Sigmoid colon (tissue), 7 donors: ENCODE data around the gene TMED4. TPM values are rescaled to one million over a fixed set of nuclear protein-coding genes. Genes with fewer than 3 reads are reported as not detected.
A peak's percentile ranks its signal among the peaks of the same experiment; 100 is the strongest.

Source experiments
- DNase-seq: peaks from one replicate; pipeline ENCODE4 v3.0.0-alpha.2; 2019
- H3K27ac ChIP-seq, 4 donors: fragments of 200-600 bp; sonication (generic); one replicate each; pipeline ENCODE4 v1.5.1; 2016 to 2019; ENCODE audit warnings: mild to moderate bottlenecking in 1 of 4
- H3K27me3 ChIP-seq, 3 donors: fragments of 200-600 bp; sonication (generic); one replicate each; pipeline ENCODE4 v1.5.1; 2019; ENCODE audit warnings: mild to moderate bottlenecking in 1 of 3
- H3K36me3 ChIP-seq, 4 donors: fragments of 200-600 bp; sonication (generic); one replicate each; pipeline ENCODE4 v1.5.1; 2016 to 2019
- H3K4me1 ChIP-seq, 4 donors: fragments of 200-600 bp; sonication (generic); one replicate each; pipeline ENCODE4 v1.5.1; 2017 to 2019
- H3K4me3 ChIP-seq, 4 donors: fragments of 200-600 bp; sonication (generic); one replicate each; pipeline ENCODE4 v1.5.1; 2017 to 2019; ENCODE audit warnings: mild to moderate bottlenecking in 2 of 4, moderate library complexity in 1 of 4
- H3K9me3 ChIP-seq, 4 donors: fragments of 200-600 bp in 3 of 4; sonication (generic) in 3 of 4; one replicate each; pipeline versions ENCODE4 v1.5.1 to v1.6.1; 2013 to 2019
- EP300 ChIP-seq, 4 donors: sonication (generic); formaldehyde crosslinking; IDR thresholded peaks; one replicate each; pipeline ENCODE4 v1.6.1; 2017; ENCODE audit warnings: antibody characterized with exemption in 4 of 4
- POLR2A ChIP-seq, 2 donors: fragments of 450-650 bp; IDR thresholded peaks; one replicate each; pipeline ENCODE4 v1.6.1; 2016; ENCODE audit warnings: antibody characterized with exemption in 2 of 2, mild to moderate bottlenecking in 2 of 2, moderate library complexity in 2 of 2
- POLR2AphosphoS5 ChIP-seq, 4 donors: sonication (generic); formaldehyde crosslinking; IDR thresholded peaks; one replicate each; pipeline ENCODE4 v1.6.1; 2017; ENCODE audit warnings: antibody characterized with exemption in 4 of 4
- WGBS, 2 donors: extraction: QIAGEN DNeasy Blood & Tissue Kit; methylation state at CpG; one replicate each; pipeline ENCODE4 v1.1.7; 2013; 5-methylcytosine and 5-hydroxymethylcytosine counted together
- intact Hi-C: fragments of 100-400 bp; cut with DNase I; formaldehyde crosslinking; loops from one replicate; pipeline ENCODE4 v1.15.1; 2023
- polyA plus RNA-seq, 3 donors: library from polyadenylated mRNA; stranded (reverse); fragments of 200-250 nt; gene quantifications; one replicate each; pipeline ENCODE4 v1.2.3, GENCODE V29; 2013
- total RNA-seq, 4 donors: library from RNA; depleted of rRNA; stranded (reverse); fragments of >200 nt; gene quantifications; one replicate each; pipeline ENCODE4 v1.1.0, GENCODE V29; 2016
- TF ChIP-seq, protein P1 (sequence below), 4 experiments: fragments of 450-650 bp in 3 of 4; fragments of 200-600 bp in 1 of 4; IDR thresholded peaks; one replicate each; pipeline ENCODE4 v1.5.1; 2016 to 2019; ENCODE audit warnings: antibody characterized with exemption in 4 of 4, mild to moderate bottlenecking in 3 of 4, moderate library complexity in 2 of 4
- donor health status: healthy with polysubstance abuse.
- donor health status: Bipolar disorder and iron deficiency.
- donor health status: healthy.

The TMED4 gene
- total and polyA plus RNA-seq, 7 donors: 18.6 to 209 (median 114) TPM

DNA sequence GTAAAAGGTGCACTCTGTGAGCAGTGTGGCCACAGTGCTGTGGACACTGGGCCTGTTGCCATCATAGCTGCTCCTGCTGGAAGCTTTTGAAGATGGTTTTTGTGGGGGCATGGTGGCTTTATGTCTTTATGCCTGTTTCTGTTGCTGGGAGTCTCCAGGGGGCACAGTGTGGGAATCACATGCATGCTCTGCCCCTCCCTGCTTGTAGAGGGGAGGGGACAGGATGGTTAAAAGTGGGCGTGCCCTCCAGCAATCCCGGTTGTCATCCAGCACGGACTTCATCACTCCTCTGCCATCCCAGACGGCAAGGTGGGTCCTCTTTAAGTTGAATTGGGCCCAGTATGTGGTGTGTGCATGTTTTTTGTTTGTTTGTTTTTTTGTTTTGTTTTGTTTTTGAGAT lies 44.6 kb upstream of the TMED4 start:
- no peak for DNase-seq
- H3K27me3 ChIP-seq: no peaks in the 10 kb centered on the region
- no peak overlapping the region for H3K4me3 ChIP-seq
- peaks cover 0 to 46% (median 17%) of the 10 kb centered on the region in 4 donors for H3K36me3 ChIP-seq
- intact Hi-C loops: no loop called here
- no peak for TF ChIP-seq POLR2A (IDR thresholded peaks at IDR 0.05)
- no peak for TF ChIP-seq EP300 (IDR thresholded peaks at IDR 0.05)
- no peak for TF ChIP-seq POLR2AphosphoS5 (IDR thresholded peaks at IDR 0.05)
- TF ChIP-seq, protein P1, sequence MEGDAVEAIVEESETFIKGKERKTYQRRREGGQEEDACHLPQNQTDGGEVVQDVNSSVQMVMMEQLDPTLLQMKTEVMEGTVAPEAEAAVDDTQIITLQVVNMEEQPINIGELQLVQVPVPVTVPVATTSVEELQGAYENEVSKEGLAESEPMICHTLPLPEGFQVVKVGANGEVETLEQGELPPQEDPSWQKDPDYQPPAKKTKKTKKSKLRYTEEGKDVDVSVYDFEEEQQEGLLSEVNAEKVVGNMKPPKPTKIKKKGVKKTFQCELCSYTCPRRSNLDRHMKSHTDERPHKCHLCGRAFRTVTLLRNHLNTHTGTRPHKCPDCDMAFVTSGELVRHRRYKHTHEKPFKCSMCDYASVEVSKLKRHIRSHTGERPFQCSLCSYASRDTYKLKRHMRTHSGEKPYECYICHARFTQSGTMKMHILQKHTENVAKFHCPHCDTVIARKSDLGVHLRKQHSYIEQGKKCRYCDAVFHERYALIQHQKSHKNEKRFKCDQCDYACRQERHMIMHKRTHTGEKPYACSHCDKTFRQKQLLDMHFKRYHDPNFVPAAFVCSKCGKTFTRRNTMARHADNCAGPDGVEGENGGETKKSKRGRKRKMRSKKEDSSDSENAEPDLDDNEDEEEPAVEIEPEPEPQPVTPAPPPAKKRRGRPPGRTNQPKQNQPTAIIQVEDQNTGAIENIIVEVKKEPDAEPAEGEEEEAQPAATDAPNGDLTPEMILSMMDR (IDR thresholded peaks at IDR 0.05): no peak
- no peaks in the 10 kb centered on the region for H3K9me3 ChIP-seq
- WGBS, 2 donors: 51 to 80% methylated on average over 4 of the region's 4 CpGs
- H3K4me1 ChIP-seq: peaks cover 0 to 34% (median 31%) of the 10 kb centered on the region in 4 donors
- no peak overlapping the region for H3K27ac ChIP-seq

DNA sequence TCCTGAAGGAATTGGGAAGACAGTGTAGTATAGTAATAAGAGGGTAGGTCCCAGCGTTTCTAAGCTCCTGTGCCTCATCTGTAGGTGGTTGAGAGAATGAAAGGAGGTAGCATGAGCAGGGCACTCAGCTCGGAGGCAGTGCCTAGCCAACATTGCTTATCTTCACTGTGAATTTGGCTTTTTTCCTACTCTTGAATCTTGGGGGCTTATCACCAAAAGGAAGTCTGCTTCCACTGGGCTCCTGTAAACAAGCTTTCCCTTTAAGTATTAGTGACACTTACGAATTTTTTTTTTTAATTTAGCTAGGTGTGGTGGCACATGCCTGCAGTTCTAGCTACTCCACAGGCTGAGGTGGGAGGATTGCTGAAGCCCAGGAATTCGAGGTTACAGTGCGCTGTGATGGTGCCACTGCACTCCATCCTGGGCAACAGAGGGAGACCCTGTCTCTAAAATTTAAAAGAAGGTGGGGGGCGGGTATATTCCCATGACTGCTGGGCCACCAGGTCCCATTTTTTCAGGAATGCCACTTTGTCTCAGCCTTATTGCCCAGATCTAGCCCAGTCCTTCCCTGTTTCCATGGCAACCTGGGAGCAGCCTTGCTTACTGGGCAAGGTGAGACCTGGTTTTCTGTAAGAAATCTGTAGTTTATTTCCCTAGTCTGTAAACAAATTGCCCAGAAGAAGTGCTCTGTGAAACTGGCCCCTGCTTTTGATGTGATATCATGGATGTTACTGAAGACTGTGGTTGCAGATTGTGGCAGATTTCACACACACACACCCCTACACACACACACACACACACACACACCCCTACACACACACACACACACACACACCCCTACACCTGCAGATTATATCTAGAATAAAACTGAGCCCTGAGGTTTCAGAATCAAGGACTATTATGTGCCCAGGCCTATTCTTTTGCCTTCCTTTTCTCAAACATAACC lies 43.8 kb upstream of the TMED4 start:
- 74 to 83% methylated on average over 6 of the region's 6 CpGs for WGBS, 2 donors
- no peaks in the 10 kb centered on the region for H3K27me3 ChIP-seq
- H3K4me1 ChIP-seq: peaks cover 0 to 33% (median 30%) of the 10 kb centered on the region in 4 donors
- H3K4me3 ChIP-seq: no peak overlapping the region
- H3K36me3 ChIP-seq: peaks cover 0 to 46% (median 17%) of the 10 kb centered on the region in 4 donors
- no peak for DNase-seq
- intact Hi-C loops: no loop called here
- H3K27ac ChIP-seq: no peak overlapping the region
- TF ChIP-seq POLR2A (IDR thresholded peaks at IDR 0.05) (no peak), POLR2AphosphoS5 (IDR thresholded peaks at IDR 0.05) (no peak), EP300 (IDR thresholded peaks at IDR 0.05) (no peak)
- TF ChIP-seq, protein P1 (IDR thresholded peaks at IDR 0.05): no peak
- H3K9me3 ChIP-seq: no peaks in the 10 kb centered on the region

DNA sequence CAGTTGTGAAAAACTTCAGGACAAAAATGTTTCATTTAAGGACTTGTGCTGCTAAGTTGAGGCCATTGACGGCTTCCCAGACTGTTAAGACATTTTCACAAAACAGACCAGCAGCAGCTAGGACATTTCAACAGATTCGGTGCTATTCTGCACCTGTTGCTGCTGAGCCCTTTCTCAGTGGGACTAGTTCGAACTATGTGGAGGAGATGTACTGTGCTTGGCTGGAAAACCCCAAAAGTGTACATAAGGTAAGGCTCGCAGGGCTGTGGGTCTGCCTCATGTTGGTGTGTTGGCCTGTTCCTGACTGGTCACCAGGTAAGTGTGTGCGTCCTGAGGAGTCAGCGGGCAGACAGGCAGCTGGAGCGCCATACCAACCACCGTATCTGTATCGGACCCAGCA lies 42.3 kb upstream of the TMED4 start:
- H3K36me3 ChIP-seq: peaks cover 0 to 40% (median 17%) of the 10 kb centered on the region in 4 donors
- no peaks in the 10 kb centered on the region for H3K9me3 ChIP-seq
- WGBS, 2 donors: 90 to 94% methylated on average over 9 of the region's 9 CpGs
- no peak overlapping the region for H3K27ac ChIP-seq
- intact Hi-C loops: no loop called here
- H3K4me1 ChIP-seq: peaks cover 0 to 40% (median 30%) of the 10 kb centered on the region in 4 donors
- no peaks in the 10 kb centered on the region for H3K27me3 ChIP-seq
- no peak for DNase-seq
- no peak overlapping the region for H3K4me3 ChIP-seq
- TF ChIP-seq, protein P1 (IDR thresholded peaks at IDR 0.05): no peak
- TF ChIP-seq EP300 (IDR thresholded peaks at IDR 0.05): no peak
- TF ChIP-seq POLR2AphosphoS5 (IDR thresholded peaks at IDR 0.05): no peak
- no peak for TF ChIP-seq POLR2A (IDR thresholded peaks at IDR 0.05)

DNA sequence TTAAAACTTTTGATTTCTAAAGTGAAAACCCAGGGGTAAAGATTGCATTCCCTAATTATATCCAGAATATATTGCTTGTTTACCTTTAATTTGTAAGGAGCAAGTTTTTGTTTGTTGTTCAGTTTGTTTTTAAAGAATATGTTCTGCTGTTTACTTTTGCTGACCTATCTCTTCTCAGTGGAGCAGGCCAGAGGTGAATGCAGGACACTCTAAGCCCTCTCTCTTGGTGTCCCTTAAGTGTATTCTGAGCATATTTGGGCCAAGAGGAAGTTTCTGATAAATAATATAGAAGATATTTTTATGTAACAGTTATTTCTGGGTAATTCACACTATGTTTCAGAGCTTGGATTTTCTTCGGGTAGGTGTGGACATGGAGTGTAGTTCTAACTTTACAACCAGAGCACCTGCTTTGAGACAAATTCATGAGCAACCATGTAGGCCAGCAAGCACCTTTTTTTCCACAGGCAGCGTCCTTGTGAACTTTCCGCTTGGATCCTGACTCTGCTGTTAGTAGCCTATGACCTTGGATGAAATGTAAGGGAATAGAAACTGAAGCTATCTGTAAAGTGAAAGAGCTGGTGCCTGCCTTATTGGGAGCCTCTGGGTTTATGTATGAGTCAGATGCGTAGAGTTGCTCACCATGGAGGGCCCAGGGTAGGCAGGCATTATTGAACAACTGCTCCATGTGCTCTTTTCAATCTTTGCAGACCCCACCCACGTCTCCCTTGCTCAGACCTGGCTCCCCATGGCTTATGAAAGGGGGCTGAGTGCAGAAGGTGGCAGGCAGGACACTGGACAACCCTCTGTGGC lies 40.5 kb upstream of the TMED4 start:
- Histone ChIP-seq H3K27ac (peak overlapping the region; percentile 27 to 67 (median 41)), H3K27me3 (no peaks in the 10 kb centered on the region), H3K4me3 (no peak overlapping the region), H3K4me1 (peaks cover 0 to 50% (median 33%) of the 10 kb centered on the region in 4 donors), H3K9me3 (no peaks in the 10 kb centered on the region), H3K36me3 (peaks cover 0 to 32% (median 17%) of the 10 kb centered on the region in 4 donors)
- TF ChIP-seq, protein P1 (IDR thresholded peaks at IDR 0.05): no peak
- no peak for TF ChIP-seq EP300 (IDR thresholded peaks at IDR 0.05)
- TF ChIP-seq POLR2AphosphoS5 (IDR thresholded peaks at IDR 0.05): no peak
- no peak for TF ChIP-seq POLR2A (IDR thresholded peaks at IDR 0.05)
- 34 to 57% methylated on average over 5 of the region's 5 CpGs for WGBS, 2 donors
- no peak for DNase-seq
- intact Hi-C loops: no loop called here
